ENCODE measurements around the gene OGT. TPM values are rescaled to one million over a fixed set of nuclear protein-coding genes. Genes with fewer than 3 reads are reported as not detected.
A peak's percentile ranks its signal among the peaks of the same experiment; 100 is the strongest.

OGT gene
- total RNA-seq, 2 experiments from 2014 or later: 345 to 362 TPM

- Mint-ChIP-seq H3K9me3 (no peaks in the 10 kb centered on the region), H3K4me3 (no peak overlapping the region), H3K36me3 (ENCODE audit: low read depth) (no peaks in the 10 kb centered on the region), H3K27ac (no peak overlapping the region), H3K27me3 (no peaks in the 10 kb centered on the region), H3K4me1 (peaks cover 13% of the 10 kb centered on the region)
- CTCF ChIA-PET: interaction anchor here (1.4 kb wide), 1 partner anchor 17 kb away, joined by 3 read pairs; no protein-coding TSS in a partner anchor
- POLR2A ChIA-PET: no interaction called here
- peak; percentile 40 for DNase-seq
Measured at GRCh38 chrX:71514367-71515037, 18.4 kb upstream of the OGT start.

GRCh38 chrX:71515038-71515396, 17.9 kb upstream of the OGT start:
- H3K4me1 Mint-ChIP-seq: peaks cover 13% of the 10 kb centered on the region
- DNase-seq: no peak
- no peak overlapping the region for H3K27ac Mint-ChIP-seq
- no peak overlapping the region for H3K4me3 Mint-ChIP-seq
- ChIA-PET CTCF (interaction anchor here (1.4 kb wide), 1 partner anchor 16 kb away, joined by 3 read pairs; no protein-coding TSS in a partner anchor), POLR2A (no interaction called here)
- no peaks in the 10 kb centered on the region for H3K36me3 Mint-ChIP-seq (ENCODE audit: low read depth)
- H3K9me3 Mint-ChIP-seq: no peaks in the 10 kb centered on the region
- no peaks in the 10 kb centered on the region for H3K27me3 Mint-ChIP-seq

- H3K4me1 Mint-ChIP-seq: no peaks in the 10 kb centered on the region
- H3K27ac Mint-ChIP-seq: no peak overlapping the region
- H3K4me3 Mint-ChIP-seq: no peak overlapping the region
- ChIA-PET CTCF (interaction anchor here (0.6 kb wide), 1 partner anchor 627 kb away, joined by 4 read pairs; no protein-coding TSS in a partner anchor), POLR2A (no interaction called here)
- H3K27me3 Mint-ChIP-seq: no peaks in the 10 kb centered on the region
- no peaks in the 10 kb centered on the region for H3K9me3 Mint-ChIP-seq
- no peak for DNase-seq
- peaks cover 1% of the 10 kb centered on the region for H3K36me3 Mint-ChIP-seq (ENCODE audit: low read depth)
Measured at GRCh38 chrX:71525316-71525715, 7.6 kb upstream of the OGT start.

GRCh38 chrX:71532078-71532752, 689 bp upstream of the OGT start:
- POLR2A ChIA-PET: interaction anchor here (0.6 kb wide), 3 partner anchors 57 to 414 kb away, joined by 4 to 8 read pairs (median 6); partner anchors contain the start of genes CXCR3 and MED12
- H3K27me3 Mint-ChIP-seq: no peaks in the 10 kb centered on the region
- no peaks in the 10 kb centered on the region for H3K9me3 Mint-ChIP-seq

GRCh38 chrX:71533516-71533850, 579 bp downstream of the OGT start:
- Mint-ChIP-seq H3K27me3 (no peaks in the 10 kb centered on the region), H3K27ac (peak overlapping the region; percentile 100), H3K36me3 (ENCODE audit: low read depth) (peaks cover 35% of the 10 kb centered on the region), H3K9me3 (no peaks in the 10 kb centered on the region), H3K4me3 (peak overlapping the region; percentile 85), H3K4me1 (peaks cover 28% of the 10 kb centered on the region)
- no peak for DNase-seq
- ChIA-PET CTCF (interaction anchor here (0.6 to 1.0 kb wide), 3 partner anchors 19 to 82 kb away, joined by 3 to 4 read pairs (median 3); no protein-coding TSS in a partner anchor), POLR2A (no interaction called here)

More at GRCh38 chrX:71532078-71532752, 689 bp upstream of the OGT start:
- peak; percentile 69 for DNase-seq
- peak overlapping the region; percentile 100 for H3K27ac Mint-ChIP-seq
- CTCF ChIA-PET: interaction anchor here (1.0 to 1.7 kb wide), 2 partner anchors 22 to 39 kb away, joined by 3 to 4 read pairs; no protein-coding TSS in a partner anchor
- peaks cover 26% of the 10 kb centered on the region for H3K36me3 Mint-ChIP-seq (ENCODE audit: low read depth)
- peaks cover 20% of the 10 kb centered on the region for H3K4me1 Mint-ChIP-seq
- peak overlapping the region; percentile 85 for H3K4me3 Mint-ChIP-seq

GRCh38 chrX:71533851-71534561, 1.1 kb downstream of the OGT start:
- ChIA-PET CTCF (interaction anchor here (0.7 to 1.3 kb wide), 4 partner anchors 10 to 81 kb away, joined by 3 to 6 read pairs (median 4); no protein-coding TSS in a partner anchor), POLR2A (interaction anchor here (0.9 kb wide), 1 partner anchor 251 kb away, joined by 5 read pairs; the partner anchor contains the start of gene NONO)
- peak overlapping the region; percentile 100 for H3K27ac Mint-ChIP-seq
- peak overlapping the region; percentile 85 for H3K4me3 Mint-ChIP-seq
- no peaks in the 10 kb centered on the region for H3K9me3 Mint-ChIP-seq
- peak; percentile 75 for DNase-seq
- H3K4me1 Mint-ChIP-seq: peaks cover 29% of the 10 kb centered on the region
- peaks cover 39% of the 10 kb centered on the region for H3K36me3 Mint-ChIP-seq (ENCODE audit: low read depth)
- no peaks in the 10 kb centered on the region for H3K27me3 Mint-ChIP-seq

GRCh38 chrX:71534773-71535544, 2.1 kb downstream of the OGT start:
- Mint-ChIP-seq H3K4me1 (peaks cover 36% of the 10 kb centered on the region), H3K27ac (peak overlapping the region; percentile 100), H3K9me3 (no peaks in the 10 kb centered on the region), H3K4me3 (peak overlapping the region; percentile 85), H3K36me3 (ENCODE audit: low read depth) (peaks cover 47% of the 10 kb centered on the region), H3K27me3 (no peaks in the 10 kb centered on the region)
- ChIA-PET CTCF (interaction anchor here (0.6 to 1.3 kb wide), 4 partner anchors 9 to 80 kb away, joined by 3 to 6 read pairs (median 4); no protein-coding TSS in a partner anchor), POLR2A (interaction anchor here (0.9 kb wide), 1 partner anchor 252 kb away, joined by 5 read pairs; the partner anchor contains the start of gene NONO)
- no peak for DNase-seq

GRCh38 chrX:71536285-71536684, 3.4 kb downstream of the OGT start:
- no peaks in the 10 kb centered on the region for H3K9me3 Mint-ChIP-seq
- DNase-seq: peak; percentile 20
- no peaks in the 10 kb centered on the region for H3K27me3 Mint-ChIP-seq
- H3K27ac Mint-ChIP-seq: peak overlapping the region; percentile 71
- CTCF ChIA-PET: no interaction called here
- peaks cover 36% of the 10 kb centered on the region for H3K4me1 Mint-ChIP-seq
- peaks cover 56% of the 10 kb centered on the region for H3K36me3 Mint-ChIP-seq (ENCODE audit: low read depth)
- POLR2A ChIA-PET: no interaction called here
- H3K4me3 Mint-ChIP-seq: peak overlapping the region; percentile 85

GRCh38 chrX:71537743-71538142, 4.8 kb downstream of the OGT start:
- ChIA-PET POLR2A (no interaction called here), CTCF (no interaction called here)
- no peaks in the 10 kb centered on the region for H3K27me3 Mint-ChIP-seq

GRCh38 chrX:71540801-71541200, 7.9 kb downstream of the OGT start:
- CTCF ChIA-PET: no interaction called here
- POLR2A ChIA-PET: no interaction called here
- no peaks in the 10 kb centered on the region for H3K27me3 Mint-ChIP-seq
- peak overlapping the region; percentile 85 for H3K4me3 Mint-ChIP-seq
- peak overlapping the region; percentile 83 for H3K27ac Mint-ChIP-seq
- peaks cover 58% of the 10 kb centered on the region for H3K4me1 Mint-ChIP-seq
- no peak for DNase-seq
- H3K36me3 Mint-ChIP-seq (ENCODE audit: low read depth): peaks cover 70% of the 10 kb centered on the region
- no peaks in the 10 kb centered on the region for H3K9me3 Mint-ChIP-seq

More at GRCh38 chrX:71537743-71538142, 4.8 kb downstream of the OGT start:
- Mint-ChIP-seq H3K4me1 (peaks cover 42% of the 10 kb centered on the region), H3K36me3 (ENCODE audit: low read depth) (peaks cover 70% of the 10 kb centered on the region), H3K9me3 (no peaks in the 10 kb centered on the region), H3K4me3 (peak overlapping the region; percentile 85), H3K27ac (peak overlapping the region; percentile 46)
- no peak for DNase-seq

GRCh38 chrX:71541210-71542022, 8.5 kb downstream of the OGT start:
- peak overlapping the region; percentile 83 for H3K27ac Mint-ChIP-seq
- no peaks in the 10 kb centered on the region for H3K27me3 Mint-ChIP-seq
- ChIA-PET POLR2A (no interaction called here), CTCF (interaction anchor here (1.3 kb wide), 1 partner anchor 9 kb away, joined by 3 read pairs; no protein-coding TSS in a partner anchor)
- H3K9me3 Mint-ChIP-seq: no peaks in the 10 kb centered on the region
- peaks cover 61% of the 10 kb centered on the region for H3K4me1 Mint-ChIP-seq
- DNase-seq: no peak
- H3K36me3 Mint-ChIP-seq (ENCODE audit: low read depth): peaks cover 70% of the 10 kb centered on the region
- H3K4me3 Mint-ChIP-seq: peak overlapping the region; percentile 85
